Keratinocyte (primary cell): ENCODE results near the gene FGF1. TPM values are rescaled to one million over a fixed set of nuclear protein-coding genes. Genes with fewer than 3 reads are reported as not detected.

Source experiments
- DNase-seq: peaks from one replicate; pipeline ENCODE4 v3.0.0-alpha.2; 2011; ENCODE audit warnings: low read depth, missing footprints, low spot score
- FAIRE-seq: peaks from 2 replicates; lab custom pipeline; 2011; peaks lifted over from hg19 to GRCh38; lab: Jason Lieb, UNC
- H2AFZ ChIP-seq: 2 replicates; pipeline ENCODE4 v1.6.0; 2012; ENCODE audit warnings: low read length, control low read depth, inconsistent platforms; ENCODE audit not compliant: control insufficient read depth
- H3K27ac ChIP-seq: 2 replicates; pipeline ENCODE4 v1.5.1; 2011; ENCODE audit warnings: low read length; ENCODE audit not compliant: control insufficient read depth, insufficient read depth
- H3K27me3 ChIP-seq: 3 replicates; pipeline ENCODE4 v1.6.0; 2011; ENCODE audit warnings: low read length; ENCODE audit not compliant: control insufficient read depth, insufficient read depth; ENCODE audit errors: extremely low read depth
- H3K36me3 ChIP-seq, 2 experiments: 2 replicates in 1 of 2; 3 replicates in 1 of 2; pipeline ENCODE4 v1.5.1; 2011; ENCODE audit warnings: low read length in 2 of 2, mild to moderate bottlenecking in 1 of 2; ENCODE audit not compliant: control insufficient read depth in 2 of 2, insufficient read depth in 2 of 2; ENCODE audit errors: extremely low read depth in 1 of 2
- H3K4me1 ChIP-seq: 3 replicates; pipeline ENCODE4 v1.5.1; 2011; ENCODE audit warnings: low read length; ENCODE audit not compliant: control insufficient read depth, insufficient read depth; ENCODE audit errors: extremely low read depth
- H3K4me2 ChIP-seq: 3 replicates; pipeline ENCODE4 v1.6.0; 2011; ENCODE audit warnings: low read depth, low read length; ENCODE audit not compliant: control insufficient read depth, insufficient read depth; ENCODE audit errors: extremely low read depth
- H3K4me3 ChIP-seq, 3 experiments: fragments of 200-600 bp in 1 of 3; sonication (generic) in 1 of 3; 2 replicates in 2 of 3; 3 replicates in 1 of 3; pipeline ENCODE4 v1.5.1; 2011 to 2016; ENCODE audit warnings: low read length in 3 of 3, mild to moderate bottlenecking in 3 of 3, control low read depth in 2 of 3, inconsistent platforms in 1 of 3, low read depth in 1 of 3, mixed read lengths in 1 of 3, mixed run types in 1 of 3, moderate library complexity in 1 of 3; ENCODE audit not compliant: control insufficient read depth in 2 of 3, insufficient read depth in 2 of 3; ENCODE audit errors: extremely low read depth in 1 of 3
- H3K79me2 ChIP-seq: 2 replicates; pipeline ENCODE4 v1.6.0; 2012; ENCODE audit warnings: low read length; ENCODE audit not compliant: control insufficient read depth, insufficient read depth
- H3K9ac ChIP-seq: 3 replicates; pipeline ENCODE4 v1.6.0; 2011; ENCODE audit warnings: low read length; ENCODE audit not compliant: control insufficient read depth, insufficient read depth; ENCODE audit errors: extremely low read depth
- H3K9me1 ChIP-seq: 3 replicates; pipeline ENCODE4 v1.6.0; 2011; ENCODE audit warnings: low read length; ENCODE audit not compliant: control insufficient read depth, insufficient read depth; ENCODE audit errors: extremely low read depth
- H3K9me3 ChIP-seq: 2 replicates; pipeline ENCODE4 v1.5.1; 2012; ENCODE audit warnings: low read depth, low read length; ENCODE audit not compliant: control insufficient read depth
- H4K20me1 ChIP-seq: 3 replicates; pipeline ENCODE4 v1.6.0; 2011; ENCODE audit warnings: low read length; ENCODE audit not compliant: control insufficient read depth, insufficient read depth; ENCODE audit errors: extremely low read depth
- EZH2 ChIP-seq: IDR thresholded peaks from one replicate; pipeline ENCODE4 v1.6.1; 2012; ENCODE audit warnings: inconsistent platforms, mild to moderate bottlenecking, low read length, moderate library complexity
- dilution Hi-C: fragments of 300-500 bp; cut with MboI; formaldehyde crosslinking; loops from one replicate; pipeline ENCODE4 v1.7.0; 2020; ENCODE audit warnings: low sequenced_read_pairs; ENCODE audit not compliant: extremely low pct_ligation_motif_present
- polyA plus RNA-seq, 5 experiments: library from polyadenylated mRNA; depleted of rRNA in 3 of 5; stranded (reverse) in 3 of 5; stranded (forward) in 1 of 5; unstranded in 1 of 5; fragments of >200 nt; gene quantifications; 1 replicate in 1 of 5; 2 replicates in 3 of 5; 3 replicates in 1 of 5; pipeline versions ENCODE4 v1.2.1 to v1.2.3, GENCODE V29; 2011 to 2012; ENCODE audit warnings: missing spikeins in 2 of 5, low read depth in 1 of 5, low replicate concordance in 1 of 5
- TF ChIP-seq, protein P1 (sequence below), 3 experiments: IDR thresholded peaks in 1 of 3; conservative IDR thresholded peaks in 1 of 3; optimal IDR thresholded peaks in 1 of 3; 2 replicates in 2 of 3; 3 replicates in 1 of 3; pipeline versions ENCODE3 to v1.5.1; 2011; ENCODE audit warnings: low read length in 3 of 3, mild to moderate bottlenecking in 3 of 3, moderate library complexity in 2 of 3, control low read depth in 1 of 3, inconsistent platforms in 1 of 3; ENCODE audit not compliant: insufficient read depth in 2 of 3; ENCODE audit errors: extremely low read depth in 1 of 3

Gene FGF1
- polyA plus RNA-seq, 1 donor (not counting 4 experiments of a cell fraction or from before 2014, with no cell fraction given): 2.4 TPM

DNA sequence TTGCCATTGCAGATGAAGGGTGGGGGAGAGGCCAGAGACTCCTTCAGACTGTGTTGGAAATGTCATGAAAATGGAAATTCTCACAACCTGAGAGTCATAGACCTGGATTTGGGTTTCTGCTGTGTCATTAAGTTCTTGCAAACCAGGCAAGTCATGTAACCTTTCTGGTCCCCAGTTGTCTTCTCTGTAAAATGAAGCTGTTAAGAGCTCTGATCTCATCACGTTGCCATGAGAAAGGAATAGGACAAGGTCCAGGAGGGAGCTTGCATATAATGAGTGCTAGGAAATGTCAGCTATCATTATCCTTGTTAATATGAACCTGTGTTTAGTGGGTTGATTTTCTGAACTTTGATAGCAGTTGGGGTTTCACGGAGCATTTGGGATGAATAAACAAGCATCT is 59.1 kb downstream of the FGF1 start:
- H3K4me2 ChIP-seq: no peak overlapping the region
- no peak for FAIRE-seq
- no peak for DNase-seq
- no peaks in the 10 kb centered on the region for H3K27me3 ChIP-seq
- no peak overlapping the region for H3K27ac ChIP-seq
- H3K9me1 ChIP-seq: no peaks in the 10 kb centered on the region
- no peak overlapping the region for H3K4me3 ChIP-seq
- dilution Hi-C loops: no loop called here
- no peak overlapping the region for H3K9ac ChIP-seq
- H3K9me3 ChIP-seq: no peaks in the 10 kb centered on the region
- no peaks in the 10 kb centered on the region for H3K79me2 ChIP-seq
- no peaks in the 10 kb centered on the region for H3K36me3 ChIP-seq
- H4K20me1 ChIP-seq: no peaks in the 10 kb centered on the region
- TF ChIP-seq, protein P1, sequence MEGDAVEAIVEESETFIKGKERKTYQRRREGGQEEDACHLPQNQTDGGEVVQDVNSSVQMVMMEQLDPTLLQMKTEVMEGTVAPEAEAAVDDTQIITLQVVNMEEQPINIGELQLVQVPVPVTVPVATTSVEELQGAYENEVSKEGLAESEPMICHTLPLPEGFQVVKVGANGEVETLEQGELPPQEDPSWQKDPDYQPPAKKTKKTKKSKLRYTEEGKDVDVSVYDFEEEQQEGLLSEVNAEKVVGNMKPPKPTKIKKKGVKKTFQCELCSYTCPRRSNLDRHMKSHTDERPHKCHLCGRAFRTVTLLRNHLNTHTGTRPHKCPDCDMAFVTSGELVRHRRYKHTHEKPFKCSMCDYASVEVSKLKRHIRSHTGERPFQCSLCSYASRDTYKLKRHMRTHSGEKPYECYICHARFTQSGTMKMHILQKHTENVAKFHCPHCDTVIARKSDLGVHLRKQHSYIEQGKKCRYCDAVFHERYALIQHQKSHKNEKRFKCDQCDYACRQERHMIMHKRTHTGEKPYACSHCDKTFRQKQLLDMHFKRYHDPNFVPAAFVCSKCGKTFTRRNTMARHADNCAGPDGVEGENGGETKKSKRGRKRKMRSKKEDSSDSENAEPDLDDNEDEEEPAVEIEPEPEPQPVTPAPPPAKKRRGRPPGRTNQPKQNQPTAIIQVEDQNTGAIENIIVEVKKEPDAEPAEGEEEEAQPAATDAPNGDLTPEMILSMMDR (optimal IDR thresholded peaks at IDR 0.05 in 1 of 3, IDR thresholded peaks at IDR 0.05 in 1 of 3, conservative IDR thresholded peaks at IDR 0.05 in 1 of 3; ENCODE audit: extremely low read depth in 1 of 3, insufficient read depth in 2 of 3, low read length in 3 of 3): no peak
- no peak for TF ChIP-seq EZH2
- H3K4me1 ChIP-seq: peaks cover 15% of the 10 kb centered on the region
- H2AFZ ChIP-seq: no peak overlapping the region

- Histone ChIP-seq H3K27me3 (no peaks in the 10 kb centered on the region), H2AFZ (no peak overlapping the region), H3K9me3 (no peaks in the 10 kb centered on the region), H3K4me3 (no peak overlapping the region), H3K4me1 (peaks cover 22% of the 10 kb centered on the region), H3K9me1 (no peaks in the 10 kb centered on the region), H3K9ac (no peak overlapping the region), H3K4me2 (no peak overlapping the region), H3K27ac (no peak overlapping the region), H3K79me2 (no peaks in the 10 kb centered on the region), H3K36me3 (no peaks in the 10 kb centered on the region), H4K20me1 (no peaks in the 10 kb centered on the region)
- dilution Hi-C loops: no loop called here
- no peak for FAIRE-seq
- no peak for DNase-seq
- TF ChIP-seq, protein P1 (optimal IDR thresholded peaks at IDR 0.05 in 1 of 3, IDR thresholded peaks at IDR 0.05 in 1 of 3, conservative IDR thresholded peaks at IDR 0.05 in 1 of 3; ENCODE audit: extremely low read depth in 1 of 3, insufficient read depth in 2 of 3, low read length in 3 of 3): no peak
- no peak for TF ChIP-seq EZH2
Measured at GRCh38 chr5:142626099-142626498, 59.8 kb downstream of the FGF1 start.
